A549 (cell line): ENCODE data around the gene KCNIP4. TPM values are rescaled to one million over a fixed set of nuclear protein-coding genes. Genes with fewer than 3 reads are reported as not detected.

Source experiments
- ATAC-seq, 2 experiments: fragments of 200-7000 bp in 1 of 2; fragments of >200 bp in 1 of 2; cut with Nextera tagmentation in 1 of 2; cut with Tn5 transposase in 1 of 2; 3 replicates each; pipeline versions ENCODE4 v1.8.0 to v1.9.1; 2018 to 2020; ENCODE audit warnings: mild to moderate bottlenecking in 1 of 2, moderate library complexity in 1 of 2
- CTCF ChIA-PET: fragments of 300-600 bp; sonication (Branson Sonifier 250); formaldehyde crosslinking; extraction: SDS; loops from one replicate; lab custom pipeline; 2021; ENCODE audit warnings: antibody characterized with exemption, inconsistent platforms; lab: Yijun Ruan, JAX
- POLR2A ChIA-PET: fragments of 350-600 bp; formaldehyde crosslinking; extraction: SDS; loops from one replicate; lab custom pipeline; 2021; ENCODE audit warnings: antibody characterized with exemption, inconsistent platforms; lab: Yijun Ruan, JAX
- DNase-seq, 2 experiments: peaks; one replicate each; pipeline versions ENCODE4 v3.0.0 to v3.0.0-alpha.2; 2011 to 2016; ENCODE audit warnings: low read depth in 1 of 2, low spot score in 1 of 2
- FAIRE-seq: peaks from 2 replicates; lab custom pipeline; 2011; peaks lifted over from hg19 to GRCh38; lab: Jason Lieb, UNC
- H3K27ac ChIP-seq, 2 experiments: fragments of >200 bp; sonication (Bioruptor Twin); formaldehyde crosslinking; 3 replicates each; pipeline ENCODE4 v1.5.1; 2016 to 2017
- H3K4me1 ChIP-seq: fragments of >200 bp; sonication (Bioruptor Twin); formaldehyde crosslinking; 3 replicates; pipeline ENCODE4 v1.6.1; 2016
- H3K4me2 ChIP-seq: fragments of >200 bp; sonication (Bioruptor Twin); formaldehyde crosslinking; 3 replicates; pipeline ENCODE4 v1.6.1; 2016
- H3K4me3 ChIP-seq: fragments of >200 bp; sonication (Bioruptor Twin); formaldehyde crosslinking; 3 replicates; pipeline ENCODE4 v1.5.1; 2016
- H3K9me3 ChIP-seq: fragments of >200 bp; sonication (Bioruptor Twin); formaldehyde crosslinking; 3 replicates; pipeline ENCODE4 v1.6.1; 2016
- ATOH8 ChIP-seq: fragments of 250-450 bp; sonication (Bioruptor Pico); IDR thresholded peaks from 2 replicates; pipeline ENCODE4 v1.5.0; 2020; ENCODE audit warnings: low read depth, mild to moderate bottlenecking, moderate library complexity
- CBX2 ChIP-seq: fragments of 200-600 bp; sonication (generic); IDR thresholded peaks from 2 replicates; pipeline ENCODE4 v1.6.1; 2016; ENCODE audit warnings: low read depth, mild to moderate bottlenecking, borderline replicate concordance
- CEBPB ChIP-seq, 2 experiments: fragments of >200 bp in 1 of 2; sonication (Bioruptor Twin) in 1 of 2; formaldehyde crosslinking in 1 of 2; IDR thresholded peaks; 2 replicates each; pipeline ENCODE4 v1.6.1; 2012 to 2016
- CHD2 ChIP-seq: fragments of 150-350 bp; IDR thresholded peaks from 2 replicates; pipeline ENCODE4 v1.6.1; 2014; ENCODE audit warnings: low read length; ENCODE audit not compliant: partially characterized antibody
- CHD4 ChIP-seq: fragments of 200-600 bp; sonication (generic); IDR thresholded peaks from 2 replicates; pipeline ENCODE4 v1.6.1; 2016; ENCODE audit warnings: antibody characterized with exemption, mild to moderate bottlenecking, borderline replicate concordance
- CTCF ChIP-seq: fragments of >200 bp; sonication (Bioruptor Twin); formaldehyde crosslinking; IDR thresholded peaks from 3 replicates; pipeline ENCODE4 v1.5.1; 2016
- ESRRA ChIP-seq: fragments of 150-350 bp; IDR thresholded peaks from 2 replicates; pipeline ENCODE4 v1.6.1; 2014; ENCODE audit warnings: mild to moderate bottlenecking, low read length, borderline replicate concordance
- FOSL2 ChIP-seq, 2 experiments: fragments of 450-650 bp in 1 of 2; fragments of >200 bp in 1 of 2; sonication (Bioruptor Twin) in 1 of 2; formaldehyde crosslinking; IDR thresholded peaks; 2 replicates each; pipeline versions ENCODE4 v1.5.0 to v1.6.1; 2016 to 2020; ENCODE audit warnings: mild to moderate bottlenecking in 1 of 2, moderate library complexity in 1 of 2
- FOXS1 ChIP-seq: fragments of 250-450 bp; sonication (Bioruptor Pico); IDR thresholded peaks from 2 replicates; pipeline ENCODE4 v1.5.0; 2020; ENCODE audit warnings: mild to moderate bottlenecking, moderate library complexity
- GATA3 ChIP-seq: IDR thresholded peaks from 2 replicates; pipeline ENCODE4 v1.6.1; 2012; ENCODE audit warnings: borderline replicate concordance
- HEYL ChIP-seq: fragments of 250-450 bp; sonication (Bioruptor Pico); IDR thresholded peaks from 2 replicates; pipeline ENCODE4 v1.8.0; 2021; ENCODE audit warnings: mild to moderate bottlenecking, moderate library complexity
- HOXB5 ChIP-seq: fragments of 250-450 bp; sonication (Bioruptor Pico); IDR thresholded peaks from 2 replicates; pipeline ENCODE4 v1.5.0; 2020; ENCODE audit warnings: mild to moderate bottlenecking, moderate library complexity
- KDM1A ChIP-seq: fragments of 200-600 bp; sonication (generic); IDR thresholded peaks from 2 replicates; pipeline ENCODE4 v1.6.1; 2016; ENCODE audit warnings: low read depth, mild to moderate bottlenecking
- MAFK ChIP-seq: fragments of 450-650 bp; IDR thresholded peaks from 2 replicates; pipeline ENCODE4 v1.6.1; 2014; ENCODE audit not compliant: partially characterized antibody
- MYC ChIP-seq: IDR thresholded peaks from 2 replicates; pipeline ENCODE4 v1.6.1; 2012; ENCODE audit warnings: mild to moderate bottlenecking, inconsistent platforms, low read length, improper control_type of control experiment, borderline replicate concordance
- POLR2A ChIP-seq: IDR thresholded peaks from 2 replicates; pipeline ENCODE4 v1.6.1; 2012; ENCODE audit warnings: mild to moderate bottlenecking, low read length
- POLR2AphosphoS2 ChIP-seq: conservative IDR thresholded peaks from 2 replicates; pipeline ENCODE4 v1.6.1; 2012; ENCODE audit warnings: low read length, improper control_type of control experiment, inconsistent platforms
- RAD21 ChIP-seq, 2 experiments: fragments of >200 bp in 1 of 2; sonication (Bioruptor Twin) in 1 of 2; formaldehyde crosslinking in 1 of 2; IDR thresholded peaks in 1 of 2; conservative IDR thresholded peaks in 1 of 2; 2 replicates in 1 of 2; 3 replicates in 1 of 2; pipeline ENCODE4 v1.6.1; 2012 to 2018; ENCODE audit warnings: inconsistent platforms in 1 of 2
- RARB ChIP-seq: fragments of 250-450 bp; sonication (Bioruptor Pico); IDR thresholded peaks from 2 replicates; pipeline ENCODE4 v1.8.0; 2021; ENCODE audit warnings: mild to moderate bottlenecking, moderate library complexity
- RCOR1 ChIP-seq: fragments of 150-350 bp; IDR thresholded peaks from 2 replicates; pipeline ENCODE4 v1.6.1; 2014; ENCODE audit warnings: antibody characterized with exemption, low read length, low read depth
- SMC3 ChIP-seq: fragments of >200 bp; sonication (Bioruptor Twin); formaldehyde crosslinking; IDR thresholded peaks from 3 replicates; pipeline ENCODE4 v1.6.1; 2018; ENCODE audit warnings: inconsistent platforms
- SREBF2 ChIP-seq: fragments of 450-650 bp; IDR thresholded peaks from 2 replicates; pipeline ENCODE4 v1.6.1; 2014; ENCODE audit warnings: mild to moderate bottlenecking, moderate library complexity
- ZC3H11A ChIP-seq: fragments of 450-650 bp; IDR thresholded peaks from 2 replicates; pipeline ENCODE4 v1.6.1; 2014; ENCODE audit warnings: antibody characterized with exemption, mild to moderate bottlenecking
- WGBS: methylation state at CpG from one replicate; pipeline ENCODE4 v1.1.6; 2017; ENCODE audit errors: missing lambda C conversion rate; 5-methylcytosine and 5-hydroxymethylcytosine counted together
- polyA plus RNA-seq, 4 experiments: library from polyadenylated mRNA; depleted of rRNA in 3 of 4; stranded (reverse); fragments of >200 nt; fragmentation: RNase III in 1 of 4; extraction: RNeasy Plus Mini Kit Qiagen cat#74134 plus additional on column Dnase treatment in 1 of 4; gene quantifications; 2 replicates in 3 of 4; 3 replicates in 1 of 4; pipeline ENCODE4 v1.2.3, GENCODE V29; 2011 to 2017
- TF ChIP-seq, protein P1 (sequence below): IDR thresholded peaks from 2 replicates; pipeline ENCODE4 v1.6.1; 2012; ENCODE audit warnings: low read depth, borderline replicate concordance
- TF ChIP-seq, protein P2 (sequence below): fragments of 150-350 bp; IDR thresholded peaks from 2 replicates; pipeline ENCODE4 v1.6.1; 2014; ENCODE audit warnings: low read depth, mild to moderate bottlenecking, low read length

The KCNIP4 gene
- polyA plus RNA-seq, 2 of the 4 experiments (the other 2 are of a cell fraction) = not detected

GRCh38 chr4:21989351-21989750 lies 40.8 kb upstream of the KCNIP4 start:
- ChIA-PET POLR2A (no interaction called here), CTCF (no interaction called here)
- Histone ChIP-seq H3K4me3 (no peak overlapping the region), H3K9me3 (no peaks in the 10 kb centered on the region), H3K4me2 (no peak overlapping the region), H3K27ac (no peak overlapping the region), H3K4me1 (no peaks in the 10 kb centered on the region)
- DNase-seq (no peak), ATAC-seq (no peak), FAIRE-seq (no peak)
- 3% methylated on average over 1 of the region's 1 CpG for WGBS
- no peak for TF ChIP-seq CEBPB (IDR thresholded peaks at IDR 0.05)
- TF ChIP-seq SREBF2 = no peak
- no peak for TF ChIP-seq ZC3H11A
- TF ChIP-seq MAFK = no peak
- no peak for TF ChIP-seq CHD4
- TF ChIP-seq CHD2 = no peak
- TF ChIP-seq, protein P1, sequence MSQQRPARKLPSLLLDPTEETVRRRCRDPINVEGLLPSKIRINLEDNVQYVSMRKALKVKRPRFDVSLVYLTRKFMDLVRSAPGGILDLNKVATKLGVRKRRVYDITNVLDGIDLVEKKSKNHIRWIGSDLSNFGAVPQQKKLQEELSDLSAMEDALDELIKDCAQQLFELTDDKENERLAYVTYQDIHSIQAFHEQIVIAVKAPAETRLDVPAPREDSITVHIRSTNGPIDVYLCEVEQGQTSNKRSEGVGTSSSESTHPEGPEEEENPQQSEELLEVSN = no peak
- TF ChIP-seq FOSL2 (IDR thresholded peaks at IDR 0.05) = no peak
- TF ChIP-seq FOSL2 (CRISPR knock-in tag; IDR thresholded peaks at IDR 0.05) = no peak
- no peak for TF ChIP-seq ATOH8 (CRISPR knock-in tag)
- TF ChIP-seq HEYL (CRISPR knock-in tag) = no peak
- no peak for TF ChIP-seq ESRRA
- TF ChIP-seq SMC3 = no peak
- no peak for TF ChIP-seq KDM1A
- no peak for TF ChIP-seq CTCF
- TF ChIP-seq GATA3 = no peak
- no peak for TF ChIP-seq HOXB5
- TF ChIP-seq MYC = no peak
- no peak for TF ChIP-seq POLR2AphosphoS2
- TF ChIP-seq FOXS1 = no peak

GRCh38 chr4:21986307-21986706 lies 37.7 kb upstream of the KCNIP4 start:
- Histone ChIP-seq H3K27ac (no peak overlapping the region), H3K4me3 (no peak overlapping the region), H3K4me2 (no peak overlapping the region), H3K4me1 (no peaks in the 10 kb centered on the region), H3K9me3 (no peaks in the 10 kb centered on the region)
- TF ChIP-seq POLR2A (no peak), RAD21 (conservative IDR thresholded peaks at IDR 0.05 in 1 of 2, IDR thresholded peaks at IDR 0.05 in 1 of 2) (no peak), CBX2 (no peak), RCOR1 (no peak), ESRRA (no peak), POLR2AphosphoS2 (no peak), RARB (CRISPR knock-in tag) (no peak)
- TF ChIP-seq, protein P2, sequence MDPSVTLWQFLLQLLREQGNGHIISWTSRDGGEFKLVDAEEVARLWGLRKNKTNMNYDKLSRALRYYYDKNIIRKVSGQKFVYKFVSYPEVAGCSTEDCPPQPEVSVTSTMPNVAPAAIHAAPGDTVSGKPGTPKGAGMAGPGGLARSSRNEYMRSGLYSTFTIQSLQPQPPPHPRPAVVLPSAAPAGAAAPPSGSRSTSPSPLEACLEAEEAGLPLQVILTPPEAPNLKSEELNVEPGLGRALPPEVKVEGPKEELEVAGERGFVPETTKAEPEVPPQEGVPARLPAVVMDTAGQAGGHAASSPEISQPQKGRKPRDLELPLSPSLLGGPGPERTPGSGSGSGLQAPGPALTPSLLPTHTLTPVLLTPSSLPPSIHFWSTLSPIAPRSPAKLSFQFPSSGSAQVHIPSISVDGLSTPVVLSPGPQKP = no peak
- FAIRE-seq = no peak
- no peak for DNase-seq
- POLR2A ChIA-PET = no interaction called here
- CTCF ChIA-PET = no interaction called here
- ATAC-seq = no peak
